ENCODE data around the gene LPIN3.
"Not testable (repeated sequence)": the region's sequence is repeated elsewhere in the genome, so short reads cannot be mapped to it uniquely, and the experiment has no call there.

LPIN3 gene

GRCh38 chr20:41312009-41312408 lies 28.6 kb upstream of the LPIN3 start:
- H3K36me3 Mint-ChIP-seq (ENCODE audit: low read depth); H3K27ac Mint-ChIP-seq; H3K27me3 Mint-ChIP-seq; intact Hi-C loops (cut with micrococcal nuclease); H3K9me3 Mint-ChIP-seq; H3K4me3 Mint-ChIP-seq: not testable (repeated sequence)
- H3K4me1 Mint-ChIP-seq (ENCODE audit: low read depth): peaks cover 28% of the 10 kb centered on the region

- H3K36me3 Mint-ChIP-seq (ENCODE audit: low read depth): peaks cover 6% of the 10 kb centered on the region
- intact Hi-C loops (cut with micrococcal nuclease): no loop called here
- no peaks in the 10 kb centered on the region for H3K9me3 Mint-ChIP-seq
- no peak overlapping the region for H3K4me3 Mint-ChIP-seq
- H3K27ac Mint-ChIP-seq: no peak overlapping the region
- peaks cover 20% of the 10 kb centered on the region for H3K4me1 Mint-ChIP-seq (ENCODE audit: low read depth)
- peaks cover 8% of the 10 kb centered on the region for H3K27me3 Mint-ChIP-seq
Observed at GRCh38 chr20:41314386-41314785, 26.2 kb upstream of the LPIN3 start.

DNA sequence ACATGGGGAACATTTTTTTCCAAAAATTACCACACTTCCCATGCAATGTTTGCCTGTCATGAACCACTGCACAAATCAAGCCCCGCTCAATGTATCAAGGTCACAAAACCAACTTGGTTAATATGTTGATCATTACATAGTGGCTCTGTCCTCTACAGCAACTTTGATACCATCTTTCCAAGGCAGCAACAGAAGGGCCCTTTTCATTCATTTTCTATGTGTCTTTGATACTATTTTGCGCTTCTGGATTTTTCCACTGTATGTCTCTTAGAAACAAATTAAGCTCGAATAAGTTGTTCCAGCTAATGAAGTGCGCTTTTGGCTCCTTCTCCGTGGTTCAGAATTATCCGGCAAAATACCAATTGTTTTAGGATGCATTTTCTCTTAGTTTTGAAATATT lies 24.6 kb upstream of the LPIN3 start:
- H3K9me3 Mint-ChIP-seq: no peaks in the 10 kb centered on the region
- intact Hi-C loops (cut with micrococcal nuclease): no loop called here
- no peak overlapping the region for H3K27ac Mint-ChIP-seq
- peaks cover 6% of the 10 kb centered on the region for H3K36me3 Mint-ChIP-seq (ENCODE audit: low read depth)
- no peak overlapping the region for H3K4me3 Mint-ChIP-seq
- peaks cover 18% of the 10 kb centered on the region for H3K4me1 Mint-ChIP-seq (ENCODE audit: low read depth)
- H3K27me3 Mint-ChIP-seq: peaks cover 10% of the 10 kb centered on the region

DNA sequence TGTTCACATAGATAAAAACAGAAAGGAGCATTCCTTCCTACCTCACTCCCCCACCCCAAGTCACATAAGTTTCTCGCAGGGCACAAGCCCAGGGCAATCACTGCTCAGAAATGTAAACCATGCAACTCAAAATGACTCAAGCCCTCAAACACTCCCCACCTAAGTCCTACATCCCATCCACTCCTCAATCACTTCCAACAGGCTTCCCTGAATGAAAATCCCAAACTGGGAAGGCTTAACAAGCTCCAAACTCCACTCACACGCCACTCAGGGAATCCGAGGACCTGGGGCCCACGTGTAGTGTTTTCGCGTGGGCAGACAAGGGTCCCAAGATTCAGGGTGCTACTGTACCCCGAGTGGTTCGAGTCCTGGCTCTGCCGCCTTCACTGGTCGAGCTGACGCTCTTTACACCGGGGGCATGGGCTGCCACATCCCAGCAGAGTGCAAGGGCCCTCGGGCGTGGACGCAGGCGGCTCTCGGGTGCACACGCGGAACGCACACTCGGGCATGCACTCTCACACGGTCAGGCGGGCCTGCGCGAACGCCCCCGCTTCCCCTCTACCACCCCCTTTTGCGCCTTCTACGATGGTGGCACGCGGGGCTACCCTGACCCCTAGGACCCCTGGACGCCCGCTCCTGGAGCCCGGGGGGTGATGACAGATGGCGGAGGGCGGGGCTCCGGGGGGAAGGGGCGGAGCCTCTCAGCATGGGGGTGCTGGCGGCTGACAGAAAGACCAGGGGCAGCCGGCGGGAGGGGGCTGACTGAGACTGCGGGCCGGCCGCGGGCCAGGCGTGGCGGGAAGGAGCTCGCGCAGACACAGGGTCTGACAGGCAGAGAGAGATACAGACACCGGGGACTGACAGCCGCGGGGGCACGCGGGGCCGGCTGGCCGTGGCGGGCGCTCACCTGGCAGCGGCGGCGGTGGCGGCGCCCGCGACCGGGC lies 23.7 kb upstream of the LPIN3 start:
- no peaks in the 10 kb centered on the region for H3K9me3 Mint-ChIP-seq
- H3K4me1 Mint-ChIP-seq (ENCODE audit: low read depth): peaks cover 18% of the 10 kb centered on the region
- H3K4me3 Mint-ChIP-seq: peak overlapping the region; percentile 92
- peak overlapping the region; percentile 87 for H3K27ac Mint-ChIP-seq
- H3K27me3 Mint-ChIP-seq: peaks cover 10% of the 10 kb centered on the region
- peaks cover 6% of the 10 kb centered on the region for H3K36me3 Mint-ChIP-seq (ENCODE audit: low read depth)
- intact Hi-C loops (cut with micrococcal nuclease): loop anchor here (1.0 kb wide), 1 partner anchor 23 kb away; the partner anchor contains the start of gene LPIN3

DNA sequence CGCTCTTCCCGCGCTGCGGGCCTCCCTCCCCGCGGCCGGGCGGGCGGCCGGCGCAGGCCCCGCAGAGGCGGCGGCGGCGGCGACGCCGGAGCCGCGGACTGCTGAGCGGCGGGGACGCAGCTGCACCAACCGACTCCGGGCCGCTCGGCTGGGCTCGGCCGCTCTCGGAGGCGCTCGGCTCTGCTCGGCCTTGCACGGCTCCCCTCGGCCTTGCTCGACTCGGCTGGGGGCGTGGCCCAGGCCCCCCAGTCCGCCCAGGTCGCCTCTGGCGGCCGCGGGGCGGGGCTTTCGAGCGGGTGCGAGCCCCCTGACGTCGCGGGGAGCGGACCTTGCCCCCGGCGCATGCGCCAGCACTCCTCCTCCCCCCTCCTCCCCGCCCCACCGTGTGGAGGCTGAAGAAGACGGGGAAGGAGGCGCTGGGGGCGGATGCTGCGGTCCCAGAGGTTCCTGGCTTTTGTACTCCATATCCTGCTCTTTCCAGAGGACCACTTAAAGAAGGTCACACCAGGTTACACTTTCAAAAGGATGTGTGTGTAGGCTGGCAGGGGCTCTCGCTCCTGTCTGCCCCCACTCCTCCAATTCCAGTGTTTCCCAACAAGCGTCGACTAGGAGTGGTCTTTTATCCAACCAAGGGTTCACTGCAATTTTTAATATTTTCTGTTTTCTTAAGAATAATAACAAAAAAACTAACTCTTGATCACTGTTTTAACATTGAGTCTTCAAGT lies 22.9 kb upstream of the LPIN3 start, which contains the start of gene ZHX3:
TSS of gene ZHX3 (minus strand) at position 186 of the 725 bp plus-strand sequence. CDS start 112,815 bp downstream, outside the sequence.
- Mint-ChIP-seq H3K4me1 (ENCODE audit: low read depth) (peaks cover 18% of the 10 kb centered on the region), H3K4me3 (peak within 1 kb of the TSS; percentile 92), H3K27ac (peak within 1 kb of the TSS; percentile 87), H3K27me3 (peaks cover 10% of the 10 kb centered on the region), H3K36me3 (ENCODE audit: low read depth) (peaks cover 6% of the 10 kb centered on the region), H3K9me3 (no peaks in the 10 kb centered on the region)
- intact Hi-C loops (cut with micrococcal nuclease): loop anchor here (1.0 kb wide), 1 partner anchor 23 kb away; the partner anchor contains the start of gene LPIN3

DNA sequence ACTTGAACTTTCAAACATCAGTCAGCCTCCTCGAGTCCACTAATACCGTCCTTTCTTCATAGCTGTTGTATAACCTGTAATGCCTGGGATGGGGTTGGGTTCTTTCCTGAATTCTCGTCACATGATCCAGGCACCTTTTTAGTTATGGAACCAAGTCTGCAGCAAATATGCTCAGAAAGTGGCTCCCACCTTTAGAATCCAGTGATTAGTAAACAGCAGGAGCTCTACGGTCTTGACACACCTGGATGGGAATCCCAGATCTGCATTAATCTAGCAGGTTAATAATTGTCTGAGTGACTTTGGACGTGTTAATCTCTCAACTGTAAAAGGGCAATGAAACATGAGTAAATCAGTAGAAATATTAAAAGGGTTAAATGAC lies 22.4 kb upstream of the LPIN3 start:
- intact Hi-C loops (cut with micrococcal nuclease): no loop called here
- peaks cover 6% of the 10 kb centered on the region for H3K36me3 Mint-ChIP-seq (ENCODE audit: low read depth)

GRCh38 chr20:41320441-41320840 lies 20.2 kb upstream of the LPIN3 start:
- Mint-ChIP-seq H3K27me3 (peaks cover 10% of the 10 kb centered on the region), H3K4me1 (ENCODE audit: low read depth) (peaks cover 18% of the 10 kb centered on the region), H3K27ac (peak overlapping the region; percentile 45), H3K36me3 (ENCODE audit: low read depth) (peaks cover 6% of the 10 kb centered on the region), H3K9me3 (no peaks in the 10 kb centered on the region), H3K4me3 (no peak overlapping the region)
- intact Hi-C loops (cut with micrococcal nuclease): no loop called here

More for the DNA sequence above, 22.4 kb upstream of the LPIN3 start:
- H3K4me1 Mint-ChIP-seq (ENCODE audit: low read depth): peaks cover 18% of the 10 kb centered on the region
- no peaks in the 10 kb centered on the region for H3K9me3 Mint-ChIP-seq
- H3K27me3 Mint-ChIP-seq: peaks cover 10% of the 10 kb centered on the region
- H3K4me3 Mint-ChIP-seq: no peak overlapping the region
- no peak overlapping the region for H3K27ac Mint-ChIP-seq

DNA sequence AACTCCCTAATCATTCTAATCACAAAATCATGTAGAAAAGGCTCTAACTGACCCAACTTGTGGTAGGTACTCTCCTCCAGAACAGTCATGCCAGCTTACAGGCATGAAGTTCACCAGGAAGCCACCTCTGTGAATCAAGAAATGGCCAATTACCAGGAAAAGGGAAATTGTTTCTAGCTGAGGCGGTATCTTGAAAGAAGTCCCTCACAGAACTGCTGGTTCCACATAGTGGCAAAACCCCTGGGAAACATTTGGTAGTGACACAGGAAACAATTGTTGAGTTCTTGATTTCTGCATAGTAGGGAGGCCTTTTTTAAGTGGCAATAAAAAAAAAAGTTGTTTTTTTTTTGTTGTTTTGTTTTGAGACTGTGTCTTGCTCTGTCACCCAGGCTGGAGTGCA lies 19.6 kb upstream of the LPIN3 start:
- Mint-ChIP-seq H3K4me1 (ENCODE audit: low read depth) (peaks cover 18% of the 10 kb centered on the region), H3K4me3 (no peak overlapping the region)
- intact Hi-C loops (cut with micrococcal nuclease): no loop called here

DNA sequence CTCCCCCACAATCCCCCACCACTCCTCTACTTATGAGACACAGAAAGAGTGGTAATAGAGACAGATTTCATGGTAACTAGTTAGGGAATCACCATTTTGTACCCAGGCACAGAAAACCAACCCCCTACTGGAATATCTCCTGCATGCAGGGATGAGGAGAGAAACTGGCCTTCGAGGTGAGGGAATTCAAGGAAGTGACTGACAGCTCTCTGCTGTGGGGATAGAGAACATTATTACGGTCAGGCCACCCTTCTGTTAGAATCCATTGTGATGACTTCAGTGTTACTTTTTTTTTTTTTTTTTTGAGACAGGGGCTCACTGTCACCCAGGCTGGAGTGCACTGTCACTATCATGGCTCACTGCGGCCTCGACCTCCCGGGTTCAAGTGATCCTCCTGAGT lies 13.4 kb upstream of the LPIN3 start:
- intact Hi-C loops (cut with micrococcal nuclease): no loop called here
- Mint-ChIP-seq H3K36me3 (ENCODE audit: low read depth) (no peaks in the 10 kb centered on the region), H3K4me1 (ENCODE audit: low read depth) (peaks cover 12% of the 10 kb centered on the region), H3K27me3 (peaks cover 12% of the 10 kb centered on the region), H3K27ac (no peak overlapping the region), H3K4me3 (no peak overlapping the region), H3K9me3 (no peaks in the 10 kb centered on the region)

More for the DNA sequence above, 19.6 kb upstream of the LPIN3 start:
- peaks cover 6% of the 10 kb centered on the region for H3K36me3 Mint-ChIP-seq (ENCODE audit: low read depth)
- H3K27me3 Mint-ChIP-seq: peaks cover 10% of the 10 kb centered on the region
- peak overlapping the region; percentile 45 for H3K27ac Mint-ChIP-seq
- no peaks in the 10 kb centered on the region for H3K9me3 Mint-ChIP-seq

DNA sequence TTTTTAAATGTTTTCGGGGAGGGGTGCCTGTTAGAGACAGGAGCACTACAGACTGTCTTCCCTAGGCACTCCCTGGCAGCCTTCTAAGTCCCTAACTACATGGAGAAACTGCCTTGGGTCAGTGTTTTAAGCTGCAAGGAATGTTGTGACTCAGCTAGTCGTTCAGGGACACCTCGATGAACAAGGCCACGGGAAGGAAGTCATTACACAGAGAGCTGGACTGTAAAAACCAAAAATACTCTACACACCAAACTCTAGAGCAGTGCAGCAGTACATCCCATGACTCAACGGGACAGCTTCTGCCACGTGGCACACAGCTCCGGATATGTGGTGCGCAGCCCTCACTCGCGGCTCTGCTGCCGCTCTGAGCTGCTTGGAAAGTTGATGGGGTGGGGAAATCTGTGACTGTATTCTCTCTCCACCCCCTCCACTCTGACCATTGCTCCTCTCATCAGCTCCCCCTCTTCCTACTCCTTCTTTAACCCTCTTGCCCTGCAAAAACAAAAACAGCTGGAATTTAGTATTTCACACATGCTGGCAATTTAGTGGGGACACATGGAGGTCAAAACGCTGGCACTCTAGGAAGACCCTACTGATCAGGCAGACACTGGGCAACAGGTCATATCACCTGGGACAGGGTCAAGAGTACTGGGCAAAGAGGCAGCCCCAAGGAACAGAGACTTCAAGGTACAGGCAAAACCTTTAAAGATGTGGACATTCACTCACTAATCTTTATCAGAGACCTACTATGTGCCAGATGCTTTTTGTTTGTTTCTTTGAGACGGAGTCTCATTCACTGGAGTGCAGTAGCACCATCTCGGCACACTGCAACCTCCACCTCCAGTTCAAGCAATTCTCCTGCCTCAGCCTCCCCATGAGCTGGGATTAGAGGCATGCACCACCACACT lies 10.9 kb upstream of the LPIN3 start:
- no peak overlapping the region for H3K4me3 Mint-ChIP-seq
- no peaks in the 10 kb centered on the region for H3K36me3 Mint-ChIP-seq (ENCODE audit: low read depth)
- peak overlapping the region; percentile 75 for H3K27ac Mint-ChIP-seq
- intact Hi-C loops (cut with micrococcal nuclease): no loop called here
- peaks cover 18% of the 10 kb centered on the region for H3K27me3 Mint-ChIP-seq
- peaks cover 12% of the 10 kb centered on the region for H3K4me1 Mint-ChIP-seq (ENCODE audit: low read depth)
- H3K9me3 Mint-ChIP-seq: no peaks in the 10 kb centered on the region

DNA sequence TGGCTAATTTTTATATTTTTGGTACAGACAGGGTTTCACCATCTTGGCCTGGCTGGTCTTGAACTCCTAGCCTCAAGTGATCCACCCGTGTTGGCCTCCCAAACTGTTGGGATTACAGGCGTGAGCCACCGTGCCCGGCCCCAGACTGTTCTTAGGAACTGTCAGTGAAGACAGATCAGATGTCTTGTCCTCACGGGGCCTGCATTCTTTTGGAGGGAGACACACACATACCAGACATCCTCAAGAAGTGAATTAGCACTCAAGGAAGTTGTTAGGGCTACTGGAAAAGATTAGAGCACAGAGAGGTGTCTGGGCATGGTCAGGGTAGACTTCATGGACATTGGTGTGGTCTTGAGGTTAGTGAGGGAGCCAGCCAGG lies 10.3 kb upstream of the LPIN3 start:
- H3K27ac Mint-ChIP-seq: peak overlapping the region; percentile 75
- peaks cover 12% of the 10 kb centered on the region for H3K4me1 Mint-ChIP-seq (ENCODE audit: low read depth)

GRCh38 chr20:41330941-41331340 lies 9.7 kb upstream of the LPIN3 start:
- H3K4me1 Mint-ChIP-seq (ENCODE audit: low read depth): peaks cover 12% of the 10 kb centered on the region

More for the DNA sequence above, 10.3 kb upstream of the LPIN3 start:
- Mint-ChIP-seq H3K4me3 (no peak overlapping the region), H3K27me3 (peaks cover 23% of the 10 kb centered on the region), H3K36me3 (ENCODE audit: low read depth) (no peaks in the 10 kb centered on the region), H3K9me3 (no peaks in the 10 kb centered on the region)
- intact Hi-C loops (cut with micrococcal nuclease): no loop called here

DNA sequence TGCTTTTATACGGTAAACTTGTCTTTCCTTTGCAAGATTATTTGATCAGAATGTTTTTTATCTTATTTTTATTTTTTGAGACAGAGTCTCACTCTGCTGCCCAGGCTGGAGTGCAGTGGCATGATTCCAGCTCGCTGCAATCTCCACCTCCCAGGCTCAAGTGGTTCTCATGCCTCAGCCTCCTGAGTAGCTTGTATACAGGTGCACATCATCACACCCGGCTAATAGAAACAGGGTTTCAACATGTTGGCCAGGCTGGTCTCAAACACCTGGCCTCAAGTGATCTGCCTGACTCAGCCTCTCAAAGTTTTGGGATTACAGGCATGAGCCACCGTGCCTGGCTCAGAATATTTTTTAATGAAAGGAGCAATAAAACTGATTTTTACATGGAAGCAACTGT lies 8.9 kb upstream of the LPIN3 start:
- intact Hi-C loops (cut with micrococcal nuclease): no loop called here
- no peak overlapping the region for H3K4me3 Mint-ChIP-seq
- peaks cover 35% of the 10 kb centered on the region for H3K27me3 Mint-ChIP-seq
- H3K27ac Mint-ChIP-seq: no peak overlapping the region
- no peaks in the 10 kb centered on the region for H3K36me3 Mint-ChIP-seq (ENCODE audit: low read depth)
- peaks cover 12% of the 10 kb centered on the region for H3K4me1 Mint-ChIP-seq (ENCODE audit: low read depth)
- H3K9me3 Mint-ChIP-seq: no peaks in the 10 kb centered on the region

More at GRCh38 chr20:41330941-41331340, 9.7 kb upstream of the LPIN3 start:
- H3K36me3 Mint-ChIP-seq (ENCODE audit: low read depth): no peaks in the 10 kb centered on the region
- no peak overlapping the region for H3K4me3 Mint-ChIP-seq
- H3K27me3 Mint-ChIP-seq: peaks cover 29% of the 10 kb centered on the region
- no peak overlapping the region for H3K27ac Mint-ChIP-seq
- intact Hi-C loops (cut with micrococcal nuclease): no loop called here
- H3K9me3 Mint-ChIP-seq: no peaks in the 10 kb centered on the region
